GM18507 (cell line): ENCODE measurements around the gene PLSCR5.

Experiments used
- DNase-seq: peaks from one replicate; pipeline ENCODE4 v3.0.0; 2011; ENCODE audit warnings: low read depth; ENCODE audit not compliant: insufficient read length; ENCODE audit errors: extremely low spot score
- FAIRE-seq: peaks from 2 replicates; lab custom pipeline; 2011; peaks lifted over from hg19 to GRCh38; lab: Jason Lieb, UNC

The PLSCR5 gene

GRCh38 chr3:146590521-146590920, 14.6 kb downstream of the PLSCR5 start:
- FAIRE-seq: no peak
- DNase-seq: no peak

- DNase-seq (peak; percentile 1), FAIRE-seq (peak; percentile 51)
Observed at GRCh38 chr3:146589899-146590508, 15.1 kb downstream of the PLSCR5 start.

DNA sequence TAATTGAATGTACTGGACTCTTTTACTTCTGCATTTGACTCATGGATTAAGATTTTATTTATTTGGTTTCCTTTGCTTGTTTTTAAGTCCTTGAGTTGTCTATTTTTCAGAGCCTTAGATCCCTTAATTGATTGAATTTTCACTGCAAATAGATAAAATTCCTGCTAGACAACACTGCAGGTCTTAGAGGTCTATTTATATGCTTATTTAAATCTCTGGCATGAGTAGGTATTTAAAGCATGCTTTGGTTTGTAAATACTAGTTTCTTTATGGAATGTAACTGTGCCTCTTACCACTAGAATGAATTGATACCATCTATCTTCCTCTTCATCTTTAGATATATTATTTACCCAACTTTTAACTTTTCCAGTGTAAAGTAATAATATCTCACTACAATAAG, 20.0 kb downstream of the PLSCR5 start:
- FAIRE-seq: no peak
- no peak for DNase-seq

- FAIRE-seq (no peak), DNase-seq (no peak)
Observed at GRCh38 chr3:146581951-146582467, 23.1 kb downstream of the PLSCR5 start.

- DNase-seq (no peak), FAIRE-seq (no peak)
Observed at GRCh38 chr3:146581080-146581601, 24.0 kb downstream of the PLSCR5 start.

- FAIRE-seq (no peak), DNase-seq (no peak)
Observed at GRCh38 chr3:146577662-146578061, 27.5 kb downstream of the PLSCR5 start.

DNA sequence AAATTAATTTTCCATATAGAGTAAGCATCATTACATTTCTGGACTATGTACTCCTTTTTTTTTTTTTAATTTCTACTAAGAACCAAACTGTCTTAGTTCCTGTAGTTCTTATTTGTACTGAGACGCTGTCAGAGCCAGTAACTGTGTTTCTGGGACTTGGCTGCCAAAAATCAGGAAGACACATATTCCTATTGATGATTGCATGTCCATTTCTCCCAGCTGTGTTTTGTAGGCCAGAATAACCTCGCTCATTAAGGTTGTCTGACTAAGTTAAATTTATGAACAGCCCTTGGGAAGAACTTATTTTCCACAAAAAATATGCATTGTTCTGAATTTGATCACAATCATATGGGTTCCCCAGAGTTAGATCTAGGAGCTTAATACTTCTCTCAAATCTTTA, 29.5 kb downstream of the PLSCR5 start:
- no peak for DNase-seq
- no peak for FAIRE-seq

DNA sequence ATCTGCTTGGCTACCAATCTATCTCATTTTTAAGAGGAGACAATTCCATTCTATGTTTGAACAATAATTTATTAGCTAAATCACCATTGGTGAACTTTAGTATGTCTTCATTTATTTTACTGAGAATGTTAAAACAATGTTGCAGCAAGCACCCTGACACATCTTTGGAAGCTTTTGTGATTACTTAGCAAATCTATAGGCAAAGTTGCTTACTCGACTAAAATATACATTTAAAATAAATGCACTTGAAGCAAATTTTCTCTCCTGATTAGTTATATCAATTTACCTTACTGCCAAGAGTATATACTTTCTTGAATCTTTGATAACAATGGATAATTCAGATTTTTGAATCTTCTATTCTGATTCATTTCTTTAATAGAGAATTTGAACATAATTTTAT, 31.0 kb downstream of the PLSCR5 start:
- DNase-seq: no peak
- no peak for FAIRE-seq

DNA sequence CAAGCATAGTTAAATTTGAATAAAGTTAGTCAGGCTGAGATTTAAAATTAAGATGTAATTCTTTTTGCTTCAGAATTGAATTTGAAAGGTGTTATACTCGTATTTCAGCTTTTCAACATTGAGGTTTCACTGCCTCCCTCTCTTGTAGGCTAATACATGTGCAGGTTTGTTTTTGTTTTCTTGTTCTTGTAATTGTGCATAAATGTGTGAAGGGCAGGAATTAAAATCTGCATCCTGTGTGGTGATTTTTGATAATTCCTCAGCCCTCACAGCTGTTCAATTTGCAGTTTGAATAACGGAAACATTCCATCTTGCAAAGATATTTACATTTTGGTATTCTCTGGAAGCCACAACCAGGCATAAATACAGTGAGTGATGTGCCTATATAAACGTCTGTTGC, 35.8 kb downstream of the PLSCR5 start:
- no peak for DNase-seq
- no peak for FAIRE-seq

- no peak for DNase-seq
- FAIRE-seq: no peak
Observed at GRCh38 chr3:146566138-146566537, 39.0 kb downstream of the PLSCR5 start.

DNA sequence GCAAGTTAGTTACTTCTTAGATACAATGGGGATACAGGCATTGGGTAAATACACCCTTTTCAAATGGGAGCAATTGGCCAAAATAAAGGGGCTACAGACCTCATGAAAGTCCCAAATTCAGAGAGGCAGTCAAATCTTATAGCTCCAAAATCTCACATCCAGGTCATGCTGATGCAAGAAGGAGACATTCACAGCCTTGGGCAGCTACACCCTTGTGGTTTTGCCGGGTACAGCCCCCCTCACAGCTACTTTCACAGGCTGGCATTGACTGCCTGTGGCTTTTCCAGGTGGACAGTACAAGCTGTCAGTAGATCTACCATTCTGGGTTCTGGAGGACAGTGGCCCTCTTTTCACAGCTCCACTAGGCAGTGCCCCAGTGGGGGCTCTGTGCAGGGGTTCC, 43.3 kb downstream of the PLSCR5 start:
- DNase-seq (no peak), FAIRE-seq (no peak)

DNA sequence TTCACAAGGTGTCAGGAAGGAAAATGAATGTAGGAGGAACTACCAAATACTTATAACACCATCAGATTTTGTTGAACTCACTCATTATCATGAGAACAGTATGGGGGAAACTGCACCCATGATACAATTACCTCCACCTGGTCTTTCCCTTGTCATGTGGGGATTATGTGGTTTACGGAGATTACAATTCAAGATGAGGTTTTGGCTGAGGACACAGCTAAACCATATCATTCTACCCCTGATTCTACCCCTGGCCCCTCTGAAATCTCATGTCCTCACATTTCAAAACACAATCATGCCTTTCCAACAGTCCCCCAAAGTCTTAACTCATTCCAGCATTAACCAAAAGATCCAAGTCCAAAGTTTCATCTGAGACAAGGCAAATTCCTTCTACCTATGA, 43.7 kb downstream of the PLSCR5 start:
- FAIRE-seq: no peak
- DNase-seq: no peak

DNA sequence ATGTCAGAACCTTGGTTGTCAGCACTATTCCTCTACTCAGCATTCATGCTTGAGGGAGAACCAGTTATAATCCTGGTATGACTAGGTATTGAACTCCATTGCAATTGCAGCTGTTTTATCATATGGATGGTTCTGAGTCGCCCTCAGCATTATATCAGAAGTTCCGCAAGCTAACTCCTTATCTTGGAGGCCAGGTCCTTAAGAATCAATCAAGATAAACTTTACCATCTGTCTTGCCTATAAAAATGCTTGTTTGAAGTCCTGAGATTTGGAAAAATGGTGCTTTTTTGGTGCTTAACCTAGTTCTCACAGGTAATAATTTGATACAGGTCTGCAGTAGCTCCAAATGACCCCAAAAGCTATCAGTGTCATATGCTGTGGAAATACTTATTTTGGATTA, 44.5 kb downstream of the PLSCR5 start:
- DNase-seq (no peak), FAIRE-seq (no peak)

- FAIRE-seq (no peak), DNase-seq (no peak)
Observed at GRCh38 chr3:146559388-146559787, 45.8 kb downstream of the PLSCR5 start.

GRCh38 chr3:146558781-146559180, 46.4 kb downstream of the PLSCR5 start:
- DNase-seq (no peak), FAIRE-seq (no peak)

DNA sequence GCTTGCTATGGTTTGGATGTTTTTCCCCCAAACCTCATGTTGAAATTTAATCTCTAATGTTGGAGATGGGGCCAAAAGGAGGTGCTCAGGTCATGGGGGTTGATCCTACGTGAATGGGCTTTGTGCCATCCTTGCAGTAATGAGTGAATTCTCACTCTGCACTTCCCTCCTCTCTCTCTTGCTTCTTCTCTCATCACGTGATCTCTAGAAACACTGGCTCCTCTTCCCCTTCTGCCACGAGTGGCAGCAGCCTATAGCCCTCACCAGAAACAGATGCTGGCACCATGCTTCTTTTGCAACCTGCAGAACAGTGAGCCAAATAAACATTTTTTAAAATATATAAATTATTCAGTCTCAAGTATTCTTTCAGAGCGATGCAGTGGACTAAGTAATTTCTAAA, 47.4 kb downstream of the PLSCR5 start:
- DNase-seq (no peak), FAIRE-seq (no peak)

GRCh38 chr3:146555311-146555710, 49.8 kb downstream of the PLSCR5 start:
- DNase-seq: no peak
- FAIRE-seq: no peak

GRCh38 chr3:146554151-146554760, 50.9 kb downstream of the PLSCR5 start:
- DNase-seq (no peak), FAIRE-seq (no peak)

DNA sequence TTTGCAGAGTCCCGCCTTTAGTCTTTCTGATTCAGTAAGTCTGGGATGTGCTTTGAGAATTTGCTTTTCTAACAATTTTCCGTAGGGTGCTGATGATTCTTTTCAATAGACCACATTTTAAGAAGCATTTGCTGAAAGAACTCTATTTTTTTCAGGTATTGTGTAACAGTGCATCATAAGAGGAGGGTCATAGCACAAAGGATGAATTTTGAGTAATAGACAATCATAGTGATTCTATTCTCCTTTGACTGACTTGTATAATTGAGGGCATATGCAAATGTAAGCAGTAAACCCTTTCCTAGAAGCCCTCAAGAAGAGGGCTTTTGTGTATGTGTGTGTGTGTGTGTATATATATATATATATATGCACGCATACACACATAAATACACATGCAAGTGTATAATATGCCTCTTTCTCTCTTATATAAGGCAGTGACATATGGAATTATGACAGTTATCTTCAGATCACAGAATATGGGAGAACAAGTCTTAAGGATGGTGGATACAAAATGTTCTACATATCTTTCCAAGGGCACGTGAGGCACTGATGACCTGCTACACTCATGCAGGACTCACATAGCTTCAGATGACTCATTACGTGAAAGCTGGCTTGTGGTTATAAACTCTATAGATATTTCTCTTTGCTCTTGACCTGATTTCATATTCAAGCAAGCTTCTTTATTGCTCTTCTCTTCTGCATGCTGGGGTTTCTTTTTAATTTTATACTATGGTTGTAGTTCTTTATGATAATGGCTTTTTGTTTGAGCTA, 54.2 kb downstream of the PLSCR5 start:
- DNase-seq (peak; percentile 2), FAIRE-seq (peak; percentile 5)

DNA sequence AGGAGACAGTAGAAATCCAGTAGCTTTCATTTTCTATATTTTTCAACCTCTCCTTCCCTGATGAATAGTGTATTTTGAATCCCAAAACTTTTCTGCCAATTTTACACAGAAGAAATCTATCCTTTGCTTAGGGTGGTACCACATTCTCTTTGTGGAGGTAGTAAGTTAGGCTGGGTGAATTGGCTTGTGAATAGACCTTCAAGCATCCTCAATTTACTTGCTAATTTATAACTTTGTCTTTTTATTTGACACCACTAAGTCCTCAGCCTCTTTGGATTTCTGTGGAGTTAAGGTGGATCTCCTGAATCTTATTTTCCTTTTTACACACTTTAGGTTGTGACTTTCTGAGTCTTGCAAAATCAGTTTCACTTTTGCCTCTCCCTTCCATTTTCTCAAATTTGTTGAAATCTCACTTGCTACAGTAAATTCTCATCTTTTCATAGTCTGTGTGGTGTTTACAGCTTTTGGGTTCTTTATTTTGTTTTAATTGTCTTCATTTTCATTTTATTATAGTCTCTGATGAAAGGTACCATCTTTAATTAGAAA, 55.0 kb downstream of the PLSCR5 start:
- no peak for FAIRE-seq
- DNase-seq: no peak
